ENCODE data around the gene ANLN.

ANLN gene

DNA sequence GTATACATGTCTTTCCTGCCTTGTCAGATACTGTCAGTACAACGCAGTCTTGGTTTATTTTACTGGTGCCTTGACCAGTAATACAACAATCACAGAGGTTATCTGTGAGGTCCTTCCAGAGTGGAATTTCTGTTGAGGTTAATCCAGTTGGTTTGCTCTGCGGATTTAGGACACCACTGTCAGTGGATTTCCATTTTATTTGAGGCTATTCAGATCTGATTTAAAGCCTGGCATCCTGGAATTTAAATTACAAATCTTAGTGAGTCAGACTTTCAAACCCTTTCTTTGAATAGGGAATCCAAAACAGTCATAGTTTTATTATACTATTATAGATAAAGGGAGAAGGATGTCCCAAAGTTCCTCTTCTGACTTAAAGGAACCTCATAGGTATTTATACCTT is 40.5 kb downstream of the ANLN start:
- no peak overlapping the region for H3K4me3 ChIP-seq (ENCODE audit: low read depth, low read length)

DNA sequence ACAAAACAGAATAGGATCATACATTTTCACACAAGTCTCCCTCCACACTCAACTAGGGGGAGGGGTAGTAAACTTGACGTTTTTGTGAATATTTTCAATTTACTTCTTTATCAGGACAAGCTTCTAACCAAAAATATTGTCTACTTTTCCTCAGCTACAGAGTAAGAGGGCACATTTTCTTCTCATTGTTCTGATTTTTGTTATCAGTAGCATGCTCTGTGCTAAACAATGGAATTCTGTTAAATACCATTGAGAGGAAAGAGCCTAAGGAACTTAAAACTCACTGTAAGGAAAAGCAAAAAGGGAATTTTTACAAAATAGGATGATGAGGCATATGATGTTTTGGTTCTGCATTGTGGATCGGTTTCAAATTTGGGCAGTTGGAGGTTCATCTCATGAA is 41.2 kb downstream of the ANLN start:
- H3K4me3 ChIP-seq (ENCODE audit: low read depth, low read length): no peak overlapping the region
- TF ChIP-seq, protein P1, sequence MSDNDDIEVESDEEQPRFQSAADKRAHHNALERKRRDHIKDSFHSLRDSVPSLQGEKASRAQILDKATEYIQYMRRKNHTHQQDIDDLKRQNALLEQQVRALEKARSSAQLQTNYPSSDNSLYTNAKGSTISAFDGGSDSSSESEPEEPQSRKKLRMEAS (IDR thresholded peaks at IDR 0.05; ENCODE audit: low read depth, low read length): no peak
- TF ChIP-seq, protein P2, sequence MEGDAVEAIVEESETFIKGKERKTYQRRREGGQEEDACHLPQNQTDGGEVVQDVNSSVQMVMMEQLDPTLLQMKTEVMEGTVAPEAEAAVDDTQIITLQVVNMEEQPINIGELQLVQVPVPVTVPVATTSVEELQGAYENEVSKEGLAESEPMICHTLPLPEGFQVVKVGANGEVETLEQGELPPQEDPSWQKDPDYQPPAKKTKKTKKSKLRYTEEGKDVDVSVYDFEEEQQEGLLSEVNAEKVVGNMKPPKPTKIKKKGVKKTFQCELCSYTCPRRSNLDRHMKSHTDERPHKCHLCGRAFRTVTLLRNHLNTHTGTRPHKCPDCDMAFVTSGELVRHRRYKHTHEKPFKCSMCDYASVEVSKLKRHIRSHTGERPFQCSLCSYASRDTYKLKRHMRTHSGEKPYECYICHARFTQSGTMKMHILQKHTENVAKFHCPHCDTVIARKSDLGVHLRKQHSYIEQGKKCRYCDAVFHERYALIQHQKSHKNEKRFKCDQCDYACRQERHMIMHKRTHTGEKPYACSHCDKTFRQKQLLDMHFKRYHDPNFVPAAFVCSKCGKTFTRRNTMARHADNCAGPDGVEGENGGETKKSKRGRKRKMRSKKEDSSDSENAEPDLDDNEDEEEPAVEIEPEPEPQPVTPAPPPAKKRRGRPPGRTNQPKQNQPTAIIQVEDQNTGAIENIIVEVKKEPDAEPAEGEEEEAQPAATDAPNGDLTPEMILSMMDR (IDR thresholded peaks at IDR 0.05; ENCODE audit: low read depth, low read length): no peak
- TF ChIP-seq POLR2A (IDR thresholded peaks at IDR 0.05; ENCODE audit: extremely low read depth, insufficient read length): no peak
- no peak for TF ChIP-seq MYC (IDR thresholded peaks at IDR 0.05; ENCODE audit: low read depth, low read length)
- DNase-seq (ENCODE audit: low read depth): no peak

More for the DNA sequence above, 40.5 kb downstream of the ANLN start:
- no peak for TF ChIP-seq MYC (IDR thresholded peaks at IDR 0.05; ENCODE audit: low read depth, low read length)
- TF ChIP-seq, protein P1 (IDR thresholded peaks at IDR 0.05; ENCODE audit: low read depth, low read length): no peak
- TF ChIP-seq, protein P2 (IDR thresholded peaks at IDR 0.05; ENCODE audit: low read depth, low read length): no peak
- no peak for TF ChIP-seq POLR2A (IDR thresholded peaks at IDR 0.05; ENCODE audit: extremely low read depth, insufficient read length)
- no peak for DNase-seq (ENCODE audit: low read depth)

DNA sequence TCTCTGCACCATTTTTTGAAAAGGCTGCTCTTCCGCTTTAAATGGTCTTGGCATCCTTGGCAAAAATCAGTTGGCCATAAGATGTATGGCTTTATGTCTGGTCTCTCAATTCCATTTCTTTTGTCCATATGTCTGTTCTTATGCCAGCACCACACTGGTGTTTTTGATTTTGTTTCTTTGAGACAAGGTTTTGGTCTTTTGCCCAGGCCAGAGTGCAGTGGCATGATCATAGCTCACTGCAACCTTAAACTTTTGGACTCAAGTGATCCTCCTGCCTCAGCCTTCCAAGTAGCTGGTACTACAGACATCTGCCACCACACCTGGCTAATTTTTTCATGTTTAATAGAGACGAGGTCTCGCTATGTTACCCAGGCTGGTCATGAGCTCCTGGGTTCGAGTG is 48.5 kb downstream of the ANLN start:
- H3K4me3 ChIP-seq (ENCODE audit: low read depth, low read length): no peak overlapping the region
- DNase-seq (ENCODE audit: low read depth): no peak
- no peak for TF ChIP-seq POLR2A (IDR thresholded peaks at IDR 0.05; ENCODE audit: extremely low read depth, insufficient read length)
- TF ChIP-seq, protein P1 (IDR thresholded peaks at IDR 0.05; ENCODE audit: low read depth, low read length): no peak
- no peak for TF ChIP-seq MYC (IDR thresholded peaks at IDR 0.05; ENCODE audit: low read depth, low read length)
- TF ChIP-seq, protein P2 (IDR thresholded peaks at IDR 0.05; ENCODE audit: low read depth, low read length): no peak

DNA sequence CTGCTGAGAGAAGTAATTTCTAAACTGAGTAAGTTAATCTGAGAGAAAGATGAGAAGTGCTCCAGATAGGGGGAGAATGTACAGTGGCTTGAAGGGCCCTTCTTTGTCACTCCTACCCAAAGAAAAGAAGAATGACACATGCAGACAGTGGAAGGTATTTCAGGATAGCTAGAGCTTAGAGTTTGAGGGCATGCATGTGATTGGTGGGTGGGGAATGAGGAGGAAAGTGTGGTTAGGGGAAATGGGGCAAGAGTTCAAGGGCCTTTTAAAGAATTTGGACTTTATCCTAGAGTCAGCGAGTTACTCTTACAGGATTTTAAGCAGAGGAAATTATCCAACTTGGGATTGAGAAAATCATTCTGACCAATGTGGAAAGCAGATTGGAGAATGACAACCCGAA is 50.0 kb downstream of the ANLN start:
- DNase-seq (ENCODE audit: low read depth): no peak
- TF ChIP-seq MYC (IDR thresholded peaks at IDR 0.05; ENCODE audit: low read depth, low read length) (no peak), POLR2A (IDR thresholded peaks at IDR 0.05; ENCODE audit: extremely low read depth, insufficient read length) (no peak)
- TF ChIP-seq, protein P2 (IDR thresholded peaks at IDR 0.05; ENCODE audit: low read depth, low read length): no peak
- TF ChIP-seq, protein P1 (IDR thresholded peaks at IDR 0.05; ENCODE audit: low read depth, low read length): no peak

DNA sequence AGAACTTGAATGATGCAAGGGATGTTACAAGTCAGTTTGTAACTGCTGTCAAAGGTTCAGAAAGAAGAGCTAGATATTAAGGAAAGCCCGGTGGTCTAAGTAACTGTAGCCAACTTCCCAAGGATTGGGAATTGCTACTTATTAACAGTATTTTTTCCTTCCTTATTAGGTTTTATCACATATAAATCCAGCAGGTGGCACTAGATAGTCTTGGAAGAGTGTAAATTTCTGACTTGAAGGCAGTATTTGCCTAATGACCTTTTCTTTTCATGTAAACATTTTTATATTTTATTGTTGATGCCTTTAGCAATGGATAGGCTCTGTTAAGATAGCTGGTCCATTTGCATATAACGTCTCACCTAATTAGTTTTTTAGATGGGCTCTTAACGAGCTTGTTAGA is 51.2 kb downstream of the ANLN start:
- DNase-seq (ENCODE audit: low read depth): peak; percentile 37
- no peak overlapping the region for H3K4me3 ChIP-seq (ENCODE audit: low read depth, low read length)
- TF ChIP-seq, protein P2 (IDR thresholded peaks at IDR 0.05; ENCODE audit: low read depth, low read length): peak; percentile 30
- no peak for TF ChIP-seq MYC (IDR thresholded peaks at IDR 0.05; ENCODE audit: low read depth, low read length)

More for the DNA sequence above, 50.0 kb downstream of the ANLN start:
- H3K4me3 ChIP-seq (ENCODE audit: low read depth, low read length): no peak overlapping the region

All from NB4 (cell line).